ENCODE results near the gene ID1.

- TF ChIP-seq BRD4 (CRISPR knock-in tag; IDR thresholded peaks at IDR 0.05), result no peak
- TF ChIP-seq ZNF746 (CRISPR knock-in tag; IDR thresholded peaks at IDR 0.05), result no peak
- TF ChIP-seq MYC (CRISPR knock-in tag; IDR thresholded peaks at IDR 0.05; ENCODE audit: borderline replicate concordance), result no peak
- TF ChIP-seq ZNF501 (CRISPR knock-in tag; IDR thresholded peaks at IDR 0.05), result no peak
- no peak for TF ChIP-seq ZNF280D (CRISPR knock-in tag; IDR thresholded peaks at IDR 0.05)
- TF ChIP-seq CTCF (CRISPR knock-in tag; IDR thresholded peaks at IDR 0.05), result no peak
- peak in 1 of 2 experiments; percentile 6; a peak in 1 of 4 replicates for TF ChIP-seq POLR2A (IDR thresholded peaks at IDR 0.05; ENCODE audit: insufficient read depth in 1 of 2, low read depth in 2 of 2, low read length in 2 of 2)
- no peak for TF ChIP-seq CBX2 (IDR thresholded peaks at IDR 0.05; ENCODE audit: low read depth, low read length)
- TF ChIP-seq CBX2 (CRISPR knock-in tag; IDR thresholded peaks at IDR 0.05; ENCODE audit: low read depth), result no peak
- no peak for TF ChIP-seq TARDBP (CRISPR knock-in tag; IDR thresholded peaks at IDR 0.05)
- TF ChIP-seq EHMT2 (IDR thresholded peaks at IDR 0.05; ENCODE audit: borderline replicate concordance, low read depth, low read length), result no peak
- no peak for TF ChIP-seq NFE2L2 (IDR thresholded peaks at IDR 0.05; ENCODE audit: low read length)
Observed at GRCh38 chr20:31559704-31560093, 45.4 kb upstream of the ID1 start.

Data from HepG2 (cell line).